Measurements from ENCODE around the gene POLA2.

GRCh38 chr11:65217441-65218423 is 44.0 kb upstream of the POLA2 start:
- TF ChIP-seq POLR2A (IDR thresholded peaks at IDR 0.05; ENCODE audit: extremely low read depth, insufficient read length) (no peak), CTCF (IDR thresholded peaks at IDR 0.05; ENCODE audit: low read depth, low read length) (no peak), MYC (IDR thresholded peaks at IDR 0.05; ENCODE audit: low read depth, low read length) (no peak), MAX (IDR thresholded peaks at IDR 0.05; ENCODE audit: low read depth, low read length) (no peak)
